Muscle of leg (tissue), 11 donors: Measurements from ENCODE around the gene DLG1. TPM values are rescaled to one million over a fixed set of nuclear protein-coding genes. Genes with fewer than 3 reads are reported as not detected.

Experiments
- DNase-seq: peaks from one replicate; pipeline ENCODE4 v3.0.0; 2013
- H3K27ac ChIP-seq: one replicate; pipeline ENCODE4 v1.5.1; 2013; ENCODE audit warnings: mild to moderate bottlenecking, low read length, control low read depth
- H3K27me3 ChIP-seq: one replicate; pipeline ENCODE4 v1.6.1; 2013; ENCODE audit warnings: low read length; ENCODE audit not compliant: control insufficient read depth, insufficient read depth
- H3K36me3 ChIP-seq: one replicate; pipeline ENCODE4 v1.6.1; 2013; ENCODE audit warnings: low read length; ENCODE audit not compliant: control insufficient read depth, insufficient read depth
- H3K4me1 ChIP-seq: one replicate; pipeline ENCODE4 v1.6.1; 2013; ENCODE audit warnings: low read length; ENCODE audit not compliant: control insufficient read depth, insufficient read depth
- H3K4me3 ChIP-seq: one replicate; pipeline ENCODE4 v1.5.1; 2013; ENCODE audit warnings: low read length, control low read depth
- H3K9me3 ChIP-seq: replicated peaks from 2 replicates; pipeline ENCODE4 v1.6.1; 2013; ENCODE audit warnings: low read depth, low read length; ENCODE audit not compliant: control insufficient read depth
- WGBS: methylation state at CpG from one replicate; pipeline ENCODE4 v1.1.5; 2013; ENCODE audit warnings: missing lambda C conversion rate; ENCODE audit not compliant: insufficient coverage; 5-methylcytosine and 5-hydroxymethylcytosine counted together
- polyA plus RNA-seq, 8 donors: library from polyadenylated mRNA; unstranded; fragments of 120-200 nt; gene quantifications; one replicate each; pipeline versions ENCODE4 v1.2.1 to v1.2.3, GENCODE V29; 2013; ENCODE audit warnings: inconsistent platforms in 1 of 8, low replicate concordance in 1 of 8; ENCODE audit not compliant: insufficient read length in 8 of 8, insufficient read depth in 1 of 8
- total RNA-seq: library from RNA; stranded (reverse); fragments of 120-200 nt; gene quantifications from one replicate; pipeline ENCODE4 v1.2.4, GENCODE V29; 2013

DLG1 gene
- total and polyA plus RNA-seq, 9 donors: 27.7 to 47.3 (median 39.0) TPM

- Histone ChIP-seq H3K27ac (no peak overlapping the region), H3K4me1 (no peaks in the 10 kb centered on the region), H3K36me3 (no peaks in the 10 kb centered on the region), H3K9me3 (no peaks in the 10 kb centered on the region), H3K4me3 (no peak overlapping the region), H3K27me3 (no peaks in the 10 kb centered on the region)
- no CpG with 5 or more reads among the region's 4 CpGs for WGBS
- DNase-seq: no peak
Measured at GRCh38 chr3:197256104-197256503, 42.3 kb downstream of the DLG1 start.

- no peak for DNase-seq
- peaks cover 16% of the 10 kb centered on the region for H3K9me3 ChIP-seq
- 20% methylated on average over 1 of the region's 7 CpGs for WGBS
- no peaks in the 10 kb centered on the region for H3K27me3 ChIP-seq
- H3K36me3 ChIP-seq: no peaks in the 10 kb centered on the region
- no peak overlapping the region for H3K27ac ChIP-seq
- no peaks in the 10 kb centered on the region for H3K4me1 ChIP-seq
- H3K4me3 ChIP-seq: no peak overlapping the region
Measured at GRCh38 chr3:197253238-197253947, 45.0 kb downstream of the DLG1 start.

- DNase-seq: no peak
- H3K27me3 ChIP-seq: no peaks in the 10 kb centered on the region
- peaks cover 33% of the 10 kb centered on the region for H3K9me3 ChIP-seq
- no peak overlapping the region for H3K4me3 ChIP-seq
- H3K27ac ChIP-seq: no peak overlapping the region
- H3K4me1 ChIP-seq: no peaks in the 10 kb centered on the region
- no CpG with 5 or more reads among the region's 4 CpGs for WGBS
- H3K36me3 ChIP-seq: peaks cover 5% of the 10 kb centered on the region
Measured at GRCh38 chr3:197249542-197249941, 48.9 kb downstream of the DLG1 start.

GRCh38 chr3:197248341-197248740 is 50.1 kb downstream of the DLG1 start:
- WGBS: 100% methylated on average over 1 of the region's 4 CpGs
- DNase-seq: no peak
- H3K9me3 ChIP-seq: peaks cover 41% of the 10 kb centered on the region
- no peaks in the 10 kb centered on the region for H3K27me3 ChIP-seq
- no peaks in the 10 kb centered on the region for H3K4me1 ChIP-seq
- H3K36me3 ChIP-seq: peaks cover 12% of the 10 kb centered on the region
- H3K4me3 ChIP-seq: no peak overlapping the region
- no peak overlapping the region for H3K27ac ChIP-seq

GRCh38 chr3:197244751-197245150 is 53.7 kb downstream of the DLG1 start:
- peaks cover 53% of the 10 kb centered on the region for H3K9me3 ChIP-seq
- 100% methylated on average over 1 of the region's 3 CpGs for WGBS

GRCh38 chr3:197242784-197243432 is 55.5 kb downstream of the DLG1 start:
- H3K27me3 ChIP-seq: no peaks in the 10 kb centered on the region
- WGBS: no CpG with 5 or more reads among the region's 7 CpGs
- peaks cover 41% of the 10 kb centered on the region for H3K9me3 ChIP-seq

More at GRCh38 chr3:197244751-197245150, 53.7 kb downstream of the DLG1 start:
- H3K27me3 ChIP-seq: no peaks in the 10 kb centered on the region
- H3K27ac ChIP-seq: no peak overlapping the region
- no peak for DNase-seq
- H3K36me3 ChIP-seq: peaks cover 12% of the 10 kb centered on the region
- no peak overlapping the region for H3K4me3 ChIP-seq
- no peaks in the 10 kb centered on the region for H3K4me1 ChIP-seq

GRCh38 chr3:197241173-197241572 is 57.2 kb downstream of the DLG1 start:
- Histone ChIP-seq H3K36me3 (peaks cover 11% of the 10 kb centered on the region), H3K4me3 (no peak overlapping the region), H3K4me1 (no peaks in the 10 kb centered on the region), H3K27ac (no peak overlapping the region), H3K27me3 (no peaks in the 10 kb centered on the region), H3K9me3 (peaks cover 34% of the 10 kb centered on the region)
- WGBS: no CpG with 5 or more reads among the region's 2 CpGs
- DNase-seq: no peak

More at GRCh38 chr3:197242784-197243432, 55.5 kb downstream of the DLG1 start:
- peaks cover 12% of the 10 kb centered on the region for H3K36me3 ChIP-seq
- DNase-seq: no peak
- no peaks in the 10 kb centered on the region for H3K4me1 ChIP-seq
- H3K27ac ChIP-seq: no peak overlapping the region
- H3K4me3 ChIP-seq: no peak overlapping the region

- H3K27ac ChIP-seq: no peak overlapping the region
- no peak overlapping the region for H3K4me3 ChIP-seq
- no CpG with 5 or more reads among the region's 1 CpG for WGBS
- peaks cover 37% of the 10 kb centered on the region for H3K9me3 ChIP-seq
- no peaks in the 10 kb centered on the region for H3K27me3 ChIP-seq
- DNase-seq: no peak
- H3K4me1 ChIP-seq: no peaks in the 10 kb centered on the region
- peaks cover 13% of the 10 kb centered on the region for H3K36me3 ChIP-seq
Measured at GRCh38 chr3:197239857-197240256, 58.6 kb downstream of the DLG1 start.

GRCh38 chr3:197238842-197239241 is 59.6 kb downstream of the DLG1 start:
- Histone ChIP-seq H3K4me1 (no peaks in the 10 kb centered on the region), H3K27me3 (no peaks in the 10 kb centered on the region), H3K9me3 (peaks cover 32% of the 10 kb centered on the region), H3K36me3 (peaks cover 4% of the 10 kb centered on the region), H3K27ac (no peak overlapping the region), H3K4me3 (no peak overlapping the region)
- no CpG with 5 or more reads among the region's 1 CpG for WGBS
- DNase-seq: no peak

- Histone ChIP-seq H3K36me3 (peaks cover 5% of the 10 kb centered on the region), H3K4me3 (no peak overlapping the region), H3K27me3 (no peaks in the 10 kb centered on the region), H3K4me1 (no peaks in the 10 kb centered on the region), H3K27ac (no peak overlapping the region), H3K9me3 (peaks cover 23% of the 10 kb centered on the region)
- no peak for DNase-seq
- WGBS: 100% methylated on average over 1 of the region's 4 CpGs
Measured at GRCh38 chr3:197237897-197238296, 60.5 kb downstream of the DLG1 start.
